Measurements from ENCODE around the gene GALNT9.
"Not testable (repeated sequence)": the region's sequence is repeated elsewhere in the genome, so short reads cannot be mapped to it uniquely, and the experiment has no call there.

The GALNT9 gene

GRCh38 chr12:132329036-132329719 is at the start of gene GALNT9:
Gene GALNT9 (minus strand): TSS chr12:132329589. CDS start chr12:132329203, 386 bp downstream.
- DNase-seq (ENCODE audit: low read depth in 3 of 3), result no peak

GRCh38 chr12:132379057-132379456 is 49.7 kb upstream of the GALNT9 start:
- DNase-seq (ENCODE audit: low read depth in 3 of 3), result not testable (repeated sequence)

GRCh38 chr12:132377147-132377546 is 47.8 kb upstream of the GALNT9 start:
- no peak for DNase-seq (ENCODE audit: low read depth in 3 of 3)

GRCh38 chr12:132376464-132376830 is 47.1 kb upstream of the GALNT9 start:
- no peak for DNase-seq (ENCODE audit: low read depth in 3 of 3)

- no peak for DNase-seq (ENCODE audit: low read depth in 3 of 3)
Measured at GRCh38 chr12:132375747-132376463, 46.5 kb upstream of the GALNT9 start.

GRCh38 chr12:132374612-132375445 is 45.4 kb upstream of the GALNT9 start:
- no peak for DNase-seq (ENCODE audit: low read depth in 3 of 3)

- no peak for DNase-seq (ENCODE audit: low read depth in 3 of 3)
Measured at GRCh38 chr12:132373901-132374611, 44.7 kb upstream of the GALNT9 start.

- no peak for DNase-seq (ENCODE audit: low read depth in 3 of 3)
Measured at GRCh38 chr12:132367852-132368251, 38.5 kb upstream of the GALNT9 start.

GRCh38 chr12:132367071-132367851 is 37.9 kb upstream of the GALNT9 start:
- DNase-seq (ENCODE audit: low read depth in 3 of 3), result no peak

- no peak for DNase-seq (ENCODE audit: low read depth in 3 of 3)
Measured at GRCh38 chr12:132366341-132366861, 37.0 kb upstream of the GALNT9 start.

GRCh38 chr12:132365226-132365625 is 35.8 kb upstream of the GALNT9 start:
- DNase-seq (ENCODE audit: low read depth in 3 of 3), result no peak

- no peak for DNase-seq (ENCODE audit: low read depth in 3 of 3)
Measured at GRCh38 chr12:132364348-132364902, 35.0 kb upstream of the GALNT9 start.

- DNase-seq (ENCODE audit: low read depth in 3 of 3), result no peak
Measured at GRCh38 chr12:132363661-132364347, 34.4 kb upstream of the GALNT9 start.

GRCh38 chr12:132362996-132363660 is 33.7 kb upstream of the GALNT9 start:
- DNase-seq (ENCODE audit: low read depth in 3 of 3), result no peak

GRCh38 chr12:132360906-132361777 is 31.8 kb upstream of the GALNT9 start:
- DNase-seq (ENCODE audit: low read depth in 3 of 3), result no peak

- no peak for DNase-seq (ENCODE audit: low read depth in 3 of 3)
Measured at GRCh38 chr12:132360410-132360809, 31.0 kb upstream of the GALNT9 start.

- DNase-seq (ENCODE audit: low read depth in 3 of 3), result no peak
Measured at GRCh38 chr12:132359971-132360370, 30.6 kb upstream of the GALNT9 start.

GRCh38 chr12:132359551-132359950 is 30.2 kb upstream of the GALNT9 start:
- no peak for DNase-seq (ENCODE audit: low read depth in 3 of 3)

Measured in stimulated activated CD4-positive, alpha-beta T cell treated with anti-CD3 and anti-CD28 coated beads, TNF-alpha, amount 100 ng/mL, for 4 hours (primary cell).